HG03439 (cell line): ENCODE measurements around the gene VMO1.

Experiments
- ATAC-seq: cut with Tn5 transposase; IDR thresholded peaks from one replicate; pipeline ENCODE4 v1.9.1; 2021; ENCODE audit warnings: mild to moderate bottlenecking, moderate library complexity; ENCODE audit not compliant: unreplicated experiment

The VMO1 gene, protein sequence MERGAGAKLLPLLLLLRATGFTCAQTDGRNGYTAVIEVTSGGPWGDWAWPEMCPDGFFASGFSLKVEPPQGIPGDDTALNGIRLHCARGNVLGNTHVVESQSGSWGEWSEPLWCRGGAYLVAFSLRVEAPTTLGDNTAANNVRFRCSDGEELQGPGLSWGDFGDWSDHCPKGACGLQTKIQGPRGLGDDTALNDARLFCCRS

GRCh38 chr17:4786106-4786511 is at the start of gene VMO1:
TSS of gene VMO1 (minus strand) at chr17:4786364. CDS start at chr17:4786352, 12 bp downstream.
- ATAC-seq, result no peak

GRCh38 chr17:4834681-4835020 is 48.5 kb upstream of the VMO1 start:
- ATAC-seq, result no peak

DNA sequence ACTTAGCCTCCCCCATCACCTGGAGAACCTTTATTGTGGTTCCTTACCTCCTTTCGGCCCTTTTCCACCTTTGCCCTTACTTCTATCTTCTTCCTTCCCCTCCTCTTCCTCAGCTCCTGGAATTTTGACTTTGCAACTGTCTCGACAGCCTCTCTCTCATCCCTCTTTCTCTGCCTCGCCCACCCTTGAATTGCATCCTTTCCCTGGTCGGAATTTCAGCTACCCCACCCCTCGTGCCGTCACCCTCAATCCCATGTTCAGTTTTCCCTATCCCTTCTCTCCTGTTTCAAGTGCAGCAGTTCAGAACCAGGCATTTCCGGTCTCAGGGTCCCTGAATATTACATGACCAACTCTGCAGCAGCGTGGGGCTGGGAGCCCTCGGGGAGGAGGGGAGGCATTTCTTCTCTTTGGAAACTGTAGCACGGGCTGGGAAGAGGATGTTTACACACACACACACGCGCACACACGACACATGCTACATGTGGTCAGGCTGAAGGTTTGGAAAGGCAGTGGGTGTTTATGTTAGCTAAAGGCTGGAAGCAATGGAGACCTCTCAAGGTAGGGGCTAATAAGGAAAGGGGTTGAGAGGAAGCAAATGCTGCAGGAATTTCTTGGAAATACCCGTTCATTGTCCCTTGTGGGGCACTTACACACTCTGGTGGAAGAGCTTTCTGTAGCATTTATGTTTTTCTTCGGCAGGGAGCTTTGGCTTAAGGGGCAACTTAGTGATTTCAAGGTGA is 47.9 kb upstream of the VMO1 start:
- ATAC-seq, result no peak

- ATAC-seq, result peak; percentile 89
Observed at GRCh38 chr17:4833178-4833940, 47.2 kb upstream of the VMO1 start, which contains the start of gene MINK1. TSS of gene MINK1 (plus strand) at chr17:4833340. CDS start at chr17:4833584, 244 bp downstream.

- peak; percentile 17 for ATAC-seq
Observed at GRCh38 chr17:4832829-4833177, 46.6 kb upstream of the VMO1 start.

DNA sequence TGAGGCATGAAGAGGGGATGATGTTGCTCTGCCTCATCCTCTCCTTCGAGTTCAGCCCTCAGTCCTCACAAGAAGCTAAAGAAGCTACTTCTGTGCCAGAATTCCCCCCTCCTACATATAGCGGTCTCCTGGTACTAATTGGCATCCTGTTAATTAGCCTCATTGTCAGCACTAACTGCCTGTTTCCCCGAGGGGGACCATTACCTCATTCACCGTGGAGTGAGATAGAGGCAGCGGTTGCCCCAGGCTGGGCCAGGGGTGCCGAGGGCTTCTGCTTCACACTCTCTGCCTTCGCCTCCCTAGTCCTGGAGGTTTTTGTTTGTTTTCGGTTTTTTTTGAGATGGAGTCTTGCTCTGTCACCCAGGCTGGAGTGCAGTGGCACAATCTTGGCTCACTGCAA is 41.2 kb upstream of the VMO1 start:
- ATAC-seq, result no peak

DNA sequence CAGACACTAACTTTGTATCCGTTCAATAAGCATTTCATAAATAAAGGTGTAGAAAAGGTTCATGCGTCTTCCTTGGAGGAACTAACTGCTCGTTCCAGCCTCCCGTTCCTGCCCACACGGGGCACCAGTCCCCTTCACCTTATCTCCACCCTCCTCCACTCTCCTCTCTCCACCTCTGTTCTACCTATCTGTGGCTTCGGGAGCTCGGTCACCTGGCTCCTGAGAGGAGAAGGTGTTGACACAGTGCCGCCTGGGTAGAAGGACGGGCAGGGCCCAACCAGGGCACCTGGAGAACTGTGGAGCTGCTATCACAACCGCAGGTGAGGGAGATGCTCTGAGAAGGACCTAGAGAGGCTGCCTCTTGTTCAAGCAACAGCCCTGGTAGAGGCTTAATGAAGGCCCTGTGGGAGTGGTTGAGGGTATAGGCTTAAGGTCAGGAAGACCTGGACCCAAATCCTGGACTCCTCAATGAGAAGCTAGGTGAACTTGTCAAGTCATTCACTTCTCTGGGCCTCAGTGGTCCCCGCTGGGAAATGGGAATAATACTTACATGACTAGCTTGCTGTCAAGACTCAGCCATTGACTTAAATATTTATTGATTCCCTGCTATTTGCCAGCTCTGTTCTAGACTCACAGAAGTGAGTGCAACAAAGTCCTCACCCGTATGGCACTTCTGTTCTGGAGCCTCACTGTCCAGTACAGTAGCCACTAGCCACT is 37.4 kb upstream of the VMO1 start:
- no peak for ATAC-seq

GRCh38 chr17:4822835-4823234 is 36.7 kb upstream of the VMO1 start:
- no peak for ATAC-seq

- no peak for ATAC-seq
Observed at GRCh38 chr17:4818276-4818675, 32.1 kb upstream of the VMO1 start.

- ATAC-seq, result no peak
Observed at GRCh38 chr17:4816826-4817225, 30.7 kb upstream of the VMO1 start.

GRCh38 chr17:4815043-4815675 is 29.0 kb upstream of the VMO1 start:
- no peak for ATAC-seq

DNA sequence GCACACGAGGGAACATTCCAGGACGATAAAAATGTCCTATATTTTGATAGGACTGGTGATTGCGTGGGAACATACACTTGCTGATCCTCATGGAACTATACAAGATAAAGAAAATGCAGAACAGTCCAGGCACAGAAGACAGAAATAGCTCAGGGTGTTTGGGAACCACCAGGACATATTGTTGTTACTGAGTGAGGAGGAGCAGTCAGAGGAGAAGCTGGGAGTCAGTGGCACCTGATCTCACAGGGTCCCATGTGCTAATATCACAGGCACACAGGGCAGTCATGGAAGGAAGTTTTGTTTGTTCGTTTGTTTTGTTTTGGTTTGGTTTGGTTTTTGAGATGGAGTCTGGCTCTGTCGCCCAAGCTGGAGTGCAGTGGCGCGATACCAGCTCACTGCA is 26.5 kb upstream of the VMO1 start:
- ATAC-seq, result no peak

DNA sequence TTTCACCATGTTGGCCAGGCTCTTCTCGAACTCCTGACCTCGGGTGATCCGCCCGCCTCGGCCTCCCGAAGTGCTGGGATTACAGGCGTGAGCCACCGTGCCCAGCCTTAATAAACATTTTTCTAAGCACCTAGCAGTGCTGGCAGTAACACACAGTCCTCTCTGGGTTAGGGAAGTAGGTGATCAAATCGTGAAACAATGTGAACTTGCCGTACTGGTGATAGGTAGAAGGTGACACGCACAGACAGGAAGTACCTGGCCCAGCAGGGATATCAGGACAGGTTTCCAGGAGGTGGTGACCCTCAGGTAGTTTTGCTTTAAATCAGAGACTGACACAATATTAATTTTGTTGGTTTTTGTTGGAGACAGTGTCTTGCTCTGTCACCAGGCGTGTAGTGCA is 25.3 kb upstream of the VMO1 start:
- no peak for ATAC-seq

DNA sequence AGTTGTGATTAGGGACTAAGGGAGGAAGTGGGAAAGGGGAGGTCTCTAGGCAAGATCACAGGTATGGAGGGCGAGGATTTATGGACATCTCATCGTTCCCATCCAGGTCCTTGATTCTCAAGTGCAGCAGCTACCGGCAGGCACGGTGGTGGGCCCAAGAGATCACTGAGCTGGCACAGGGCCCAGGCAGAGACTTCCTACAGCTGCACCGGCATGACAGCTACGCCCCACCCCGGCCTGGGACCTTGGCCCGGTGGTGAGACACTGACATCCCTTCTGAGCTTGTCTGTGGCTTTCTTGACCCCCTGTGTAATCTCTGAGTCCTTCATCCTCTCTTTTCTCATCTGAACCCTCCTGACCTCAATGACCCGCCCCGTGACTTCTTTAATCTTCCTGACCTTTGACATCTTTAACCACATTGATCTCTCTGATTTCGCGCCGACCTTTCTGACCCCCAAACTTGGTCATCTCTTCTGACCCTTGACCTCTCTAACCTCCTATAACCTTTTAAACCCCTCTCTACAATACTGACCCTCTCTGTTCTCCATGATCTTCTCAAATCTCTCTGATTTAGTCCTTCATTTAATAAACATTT is 24.6 kb upstream of the VMO1 start:
- no peak for ATAC-seq

- no peak for ATAC-seq
Observed at GRCh38 chr17:4808378-4808767, 22.2 kb upstream of the VMO1 start.

GRCh38 chr17:4807605-4808377 is 21.6 kb upstream of the VMO1 start:
- ATAC-seq, result no peak

DNA sequence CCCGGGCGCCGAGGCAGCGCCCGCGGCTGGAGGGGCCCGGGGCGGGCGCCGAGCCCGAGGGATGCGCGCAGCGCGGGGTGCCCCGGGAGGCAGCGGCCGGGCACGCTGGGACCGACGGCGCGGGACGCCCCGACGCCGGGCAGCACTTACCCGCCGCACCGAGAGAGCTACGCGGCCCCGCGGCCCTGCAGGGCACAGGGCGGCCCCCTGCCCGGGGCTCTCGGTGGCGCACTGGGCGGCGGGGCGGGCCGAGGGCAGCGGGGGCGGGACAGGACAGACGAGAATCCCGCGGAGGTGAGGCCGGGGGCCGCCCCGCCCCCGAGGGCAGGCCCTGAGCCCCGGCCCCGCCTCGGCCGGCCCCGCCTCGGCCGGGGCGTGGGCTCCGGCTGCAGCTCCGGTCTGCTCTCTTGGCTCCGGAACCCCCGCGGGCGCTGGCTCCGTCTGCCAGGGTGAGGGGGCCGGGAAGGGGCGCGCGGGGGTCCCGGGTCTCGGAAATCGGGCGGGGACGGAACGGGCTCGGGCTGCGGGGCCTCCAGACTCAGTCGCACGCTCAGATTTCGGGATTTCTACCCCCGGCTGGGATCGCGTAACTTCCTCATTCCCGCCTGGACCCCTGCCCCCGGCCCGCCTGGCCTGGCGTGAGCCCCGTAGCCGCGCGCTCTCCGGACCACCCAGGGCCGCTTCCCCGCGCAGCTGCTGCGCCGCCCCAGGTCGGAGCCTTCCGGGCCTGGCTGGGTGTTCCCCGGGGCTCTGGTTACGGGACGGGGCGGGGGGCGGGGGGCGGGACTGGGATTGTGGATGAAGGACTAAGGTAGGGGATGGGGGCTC is 20.8 kb upstream of the VMO1 start, which contains the start of gene PLD2:
Gene PLD2 (plus strand): TSS at position 376 of the 828 bp plus-strand sequence. CDS start 621 bp downstream, outside the sequence.
- ATAC-seq, result peak; percentile 87

- no peak for ATAC-seq
Observed at GRCh38 chr17:4806456-4806776, 20.3 kb upstream of the VMO1 start.

DNA sequence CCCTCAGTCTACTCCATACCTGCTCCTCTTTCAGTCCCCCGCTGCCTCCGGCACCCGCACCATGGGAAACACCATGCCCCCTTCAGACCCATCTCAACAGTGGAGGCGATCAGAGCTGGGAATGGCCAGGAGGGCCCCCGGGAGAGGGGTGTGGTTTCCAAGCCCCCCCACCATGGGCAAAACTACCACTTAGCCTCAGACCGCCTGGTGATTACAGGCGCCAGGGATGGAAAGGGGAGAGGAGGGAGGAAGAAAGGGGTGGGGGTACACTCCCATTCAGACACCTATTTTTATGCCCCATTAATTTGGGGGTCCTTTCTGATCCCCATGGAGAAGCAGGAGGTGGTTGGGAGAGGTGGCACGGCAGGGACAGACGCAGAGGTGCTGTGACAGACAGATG is 16.1 kb upstream of the VMO1 start, which contains the start of gene C17orf114:
Gene C17orf114 (minus strand): TSS at position 101 of the 400 bp plus-strand sequence.
- no peak for ATAC-seq
